Transverse colon (tissue), 4 donors: ENCODE results near the gene AXDND1. TPM values are rescaled to one million over a fixed set of nuclear protein-coding genes. Genes with fewer than 3 reads are reported as not detected.

ENCODE experiments used
- DNase-seq: peaks from one replicate; pipeline ENCODE4 v3.0.0-alpha.2; 2019
- H3K27ac ChIP-seq, 4 donors: fragments of 200-600 bp; sonication (generic); 2 replicates each; pipeline ENCODE4 v1.5.1; 2016 to 2018; ENCODE audit warnings: inconsistent platforms in 4 of 4
- H3K27me3 ChIP-seq: fragments of 200-600 bp; sonication (generic); 2 replicates; pipeline ENCODE4 v1.5.1; 2017; ENCODE audit warnings: inconsistent platforms
- H3K36me3 ChIP-seq, 4 donors: fragments of 200-600 bp; sonication (generic); 2 replicates each; pipeline ENCODE4 v1.5.1; 2017 to 2019; ENCODE audit warnings: inconsistent platforms in 4 of 4
- H3K4me1 ChIP-seq, 4 donors: fragments of 200-600 bp; sonication (generic); 2 replicates each; pipeline ENCODE4 v1.5.1; 2017 to 2020; ENCODE audit warnings: inconsistent platforms in 4 of 4
- H3K4me3 ChIP-seq, 4 donors: fragments of 200-600 bp; sonication (generic); 1 replicate in 1 of 4; 2 replicates in 3 of 4; pipeline versions ENCODE4 v1.5.1 to v1.6.1; 2017 to 2019; ENCODE audit warnings: inconsistent platforms in 4 of 4
- H3K9me3 ChIP-seq, 2 donors: fragments of 200-600 bp; sonication (generic); 2 replicates each; pipeline ENCODE4 v1.5.1; 2017 to 2019; ENCODE audit warnings: inconsistent platforms in 2 of 2
- CTCF ChIP-seq, 5 experiments: fragments of 200-600 bp in 3 of 5; fragments of 450-650 bp in 2 of 5; sonication (generic) in 3 of 5; IDR thresholded peaks; 1 replicate in 2 of 5; 2 replicates in 3 of 5; pipeline ENCODE4 v1.5.1; 2016 to 2017; ENCODE audit warnings: antibody characterized with exemption in 5 of 5, inconsistent platforms in 3 of 5, mild to moderate bottlenecking in 2 of 5, moderate library complexity in 1 of 5
- EP300 ChIP-seq: sonication (generic); formaldehyde crosslinking; IDR thresholded peaks from one replicate; pipeline ENCODE4 v1.6.1; 2017; ENCODE audit warnings: antibody characterized with exemption, low read depth
- POLR2A ChIP-seq: fragments of 450-650 bp; IDR thresholded peaks from one replicate; pipeline ENCODE4 v1.6.1; 2016; ENCODE audit warnings: antibody characterized with exemption, mild to moderate bottlenecking, moderate library complexity
- POLR2AphosphoS5 ChIP-seq, 3 donors: sonication (generic); formaldehyde crosslinking; IDR thresholded peaks; one replicate each; pipeline ENCODE4 v1.6.1; 2016; ENCODE audit warnings: antibody characterized with exemption in 3 of 3
- WGBS, 2 donors: methylation state at CpG; one replicate each; pipeline ENCODE4 v1.1.5; 2018; ENCODE audit warnings: low coverage in 1 of 2; 5-methylcytosine and 5-hydroxymethylcytosine counted together
- in situ Hi-C, 4 donors: fragments of 200-750 bp; cut with MboI; loops; one replicate each; pipeline versions ENCODE4 v1.15.0 to v1.15.1; 2017; ENCODE audit warnings: low sequenced_read_pairs in 3 of 4, low pct_ligation_motif_present in 1 of 4, low pct_unique_long_range_greater_than_20kb in 1 of 4
- intact Hi-C: fragments of 100-400 bp; cut with DNase I; formaldehyde crosslinking; loops from one replicate; pipeline ENCODE4 v1.15.1; 2023; ENCODE audit warnings: low total_unique reads
- small RNA-seq, 4 donors: library from RNA; depleted of rRNA; stranded (forward); fragments of <200 nt; gene quantifications; one replicate each; pipeline ENCODE3, GENCODE V24; 2016
- total RNA-seq, 4 donors: library from RNA; depleted of rRNA; stranded (reverse); fragments of >200 nt; gene quantifications; one replicate each; pipeline ENCODE4 v1.1.0, GENCODE V29; 2016

Gene AXDND1
- total RNA-seq, 4 donors from 2014 or later, result 3.1 to 8.4 (median 4.0) TPM

DNA sequence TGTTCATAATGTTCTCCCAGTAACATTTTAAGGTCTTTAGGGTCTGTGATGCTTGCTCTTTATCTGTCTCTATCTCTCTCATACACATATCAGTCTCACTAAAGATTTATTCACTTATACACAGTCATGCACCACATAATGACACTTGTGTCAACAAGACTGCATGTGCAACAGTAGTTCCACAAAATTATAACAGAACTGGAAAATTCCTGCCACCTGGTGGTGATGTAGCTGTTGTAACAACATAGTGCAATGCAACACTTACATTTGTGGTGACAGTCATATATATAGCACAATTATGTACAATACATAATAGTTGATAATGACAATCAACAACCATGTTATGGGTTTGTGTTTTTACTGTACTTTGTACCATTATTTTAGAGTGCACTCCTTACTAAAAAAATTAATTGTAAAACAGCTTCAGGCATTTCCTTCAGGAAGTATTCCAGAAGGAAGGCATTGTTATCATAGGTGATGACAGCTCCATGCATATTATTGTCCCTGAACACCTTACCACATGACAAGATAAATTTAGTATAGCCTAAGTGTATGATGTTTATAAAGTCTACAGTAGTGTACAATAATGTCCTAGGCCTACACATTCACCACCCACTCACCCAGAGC lies 234.0 kb downstream of the AXDND1 start:
- Histone ChIP-seq H3K4me3 (no peak overlapping the region), H3K4me1 (no peaks in the 10 kb centered on the region), H3K27ac (no peak overlapping the region), H3K36me3 (no peaks in the 10 kb centered on the region), H3K9me3 (no peaks in the 10 kb centered on the region), H3K27me3 (no peaks in the 10 kb centered on the region)
- in situ Hi-C loops, result loop anchor here in 1 of 4 donors (25.0 kb wide), 1 partner anchor 337 kb away; no protein-coding TSS in a partner anchor
- no peak for TF ChIP-seq POLR2AphosphoS5 (IDR thresholded peaks at IDR 0.05)
- TF ChIP-seq CTCF (IDR thresholded peaks at IDR 0.05), result peak; percentile 40 to 65 (median 46)
- no peak for TF ChIP-seq POLR2A
- no peak for TF ChIP-seq EP300
- intact Hi-C loops, result no loop called here
- peak; percentile 35 for DNase-seq

DNA sequence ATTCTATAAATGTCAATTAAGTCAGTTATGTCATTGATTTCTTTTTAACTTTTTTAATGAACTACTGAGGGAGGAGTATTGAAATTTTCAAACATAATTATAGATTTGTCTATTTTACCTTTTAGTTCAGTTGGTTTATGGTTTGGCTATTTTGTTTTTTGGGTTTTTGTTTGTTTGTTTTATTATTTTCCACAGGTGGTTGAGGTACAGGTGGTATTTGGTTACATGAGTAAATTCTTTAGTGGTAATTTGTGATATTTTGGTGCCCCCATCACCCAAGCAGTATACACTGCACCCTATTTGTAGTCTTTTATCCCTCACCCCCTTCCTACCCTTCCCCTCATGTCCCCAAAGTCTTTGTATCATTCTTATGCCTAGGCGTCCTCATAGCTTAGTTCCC lies 235.3 kb downstream of the AXDND1 start:
- intact Hi-C loops, result no loop called here
- in situ Hi-C loops, result no loop called here
- H3K27ac ChIP-seq, result no peak overlapping the region
- no peaks in the 10 kb centered on the region for H3K27me3 ChIP-seq
- TF ChIP-seq POLR2A, result no peak
- TF ChIP-seq EP300, result no peak
- TF ChIP-seq CTCF (IDR thresholded peaks at IDR 0.05), result no peak
- TF ChIP-seq POLR2AphosphoS5 (IDR thresholded peaks at IDR 0.05), result no peak
- 71 to 94% methylated on average over 1 of the region's 1 CpG for WGBS, 2 donors
- no peaks in the 10 kb centered on the region for H3K4me1 ChIP-seq
- no peaks in the 10 kb centered on the region for H3K9me3 ChIP-seq
- no peak overlapping the region for H3K4me3 ChIP-seq
- H3K36me3 ChIP-seq, result no peaks in the 10 kb centered on the region
- no peak for DNase-seq

Small RNA genes lying within 50 kb of the gene (small RNA-seq; reads per million reads assigned to genes)
- gene MEF2AP1 (0 reads per million in 4 donors), gene RNU5F-2P (0 reads per million in 4 donors)

Other genes with a start within 250 kb of the AXDND1 start
- gene ABL2, start 136.3 kb upstream of the AXDND1 start, total RNA-seq, result 10 to 100 TPM in 3 of 4 donors, 1 to 10 TPM in 1; 9.6 to 51.7 (median 14.3) TPM
- gene SOAT1, start 72.2 kb upstream of the AXDND1 start, total RNA-seq, result 10 to 100 TPM in 3 of 4 donors, 1 to 10 TPM in 1; 4.0 to 13.9 (median 10.3) TPM
- not detected for gene NPHS2, start 210.0 kb downstream of the AXDND1 start, total RNA-seq
- gene TDRD5, start 225.9 kb downstream of the AXDND1 start, total RNA-seq, result 1 to 10 TPM in 1 of 4 donors, under 1 TPM in 1, not detected in 2; 0.64 to 1.8 TPM